Dermis blood vessel endothelial cell (primary cell): Measurements from ENCODE around the gene KCNA1. TPM values are rescaled to one million over a fixed set of nuclear protein-coding genes. Genes with fewer than 3 reads are reported as not detected.

Experiments used
- DNase-seq: peaks from one replicate; pipeline ENCODE4 v3.0.0; 2010
- total RNA-seq: library from RNA; depleted of rRNA; stranded (reverse); fragments of >200 nt; gene quantifications from 2 replicates; pipeline ENCODE4 v1.2.3, GENCODE V29; 2014

Gene KCNA1
- total RNA-seq, 1 donor from 2014 or later = under 0.01 TPM

DNA sequence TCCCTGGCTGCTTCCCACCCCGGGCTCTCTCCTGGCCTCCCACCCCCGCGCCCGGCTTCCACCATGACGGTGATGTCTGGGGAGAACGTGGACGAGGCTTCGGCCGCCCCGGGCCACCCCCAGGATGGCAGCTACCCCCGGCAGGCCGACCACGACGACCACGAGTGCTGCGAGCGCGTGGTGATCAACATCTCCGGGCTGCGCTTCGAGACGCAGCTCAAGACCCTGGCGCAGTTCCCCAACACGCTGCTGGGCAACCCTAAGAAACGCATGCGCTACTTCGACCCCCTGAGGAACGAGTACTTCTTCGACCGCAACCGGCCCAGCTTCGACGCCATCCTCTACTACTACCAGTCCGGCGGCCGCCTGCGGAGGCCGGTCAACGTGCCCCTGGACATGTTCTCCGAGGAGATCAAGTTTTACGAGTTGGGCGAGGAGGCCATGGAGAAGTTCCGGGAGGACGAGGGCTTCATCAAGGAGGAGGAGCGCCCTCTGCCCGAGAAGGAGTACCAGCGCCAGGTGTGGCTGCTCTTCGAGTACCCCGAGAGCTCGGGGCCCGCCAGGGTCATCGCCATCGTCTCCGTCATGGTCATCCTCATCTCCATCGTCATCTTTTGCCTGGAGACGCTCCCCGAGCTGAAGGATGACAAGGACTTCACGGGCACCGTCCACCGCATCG, 1.8 kb downstream of the KCNA1 start:
- DNase-seq = no peak

DNA sequence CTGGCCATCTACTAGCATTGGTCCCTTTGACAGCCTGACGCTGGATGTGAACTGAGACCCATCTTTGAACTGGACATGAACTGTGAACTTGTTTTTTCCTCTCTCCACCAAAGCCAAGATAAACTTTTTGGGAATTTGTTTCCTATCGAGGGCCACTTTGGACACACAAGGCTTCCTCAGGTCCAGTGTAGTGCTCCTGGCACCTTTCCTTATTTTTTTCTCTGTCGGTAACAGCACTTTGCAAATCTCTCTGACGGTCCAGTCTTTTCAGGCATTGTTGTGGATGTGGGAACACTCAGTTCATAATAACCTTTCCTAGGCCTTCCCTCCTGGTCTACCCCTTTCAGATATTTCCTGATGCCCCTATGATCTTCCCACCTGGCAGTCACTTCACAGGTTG, 5.0 kb downstream of the KCNA1 start:
- DNase-seq = no peak

DNA sequence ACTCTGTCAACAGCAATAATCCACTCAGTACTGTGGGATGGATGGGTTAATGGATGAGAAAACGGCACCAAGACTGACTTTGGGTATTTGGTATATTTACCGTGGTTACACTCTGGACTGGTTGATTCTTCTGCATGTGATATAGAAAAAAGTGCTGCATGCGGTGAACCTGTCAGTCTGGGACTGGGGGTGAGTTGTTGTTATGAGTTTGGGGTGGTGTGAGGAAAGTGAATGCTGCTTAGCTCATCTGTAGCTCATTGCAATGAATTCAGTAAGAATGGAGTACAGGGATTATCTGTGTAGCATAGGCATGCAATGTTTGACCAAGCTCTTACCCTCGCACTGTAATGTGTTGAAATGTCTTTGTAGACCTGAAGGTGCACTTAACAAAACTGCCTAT, 6.0 kb downstream of the KCNA1 start:
- DNase-seq = no peak

DNA sequence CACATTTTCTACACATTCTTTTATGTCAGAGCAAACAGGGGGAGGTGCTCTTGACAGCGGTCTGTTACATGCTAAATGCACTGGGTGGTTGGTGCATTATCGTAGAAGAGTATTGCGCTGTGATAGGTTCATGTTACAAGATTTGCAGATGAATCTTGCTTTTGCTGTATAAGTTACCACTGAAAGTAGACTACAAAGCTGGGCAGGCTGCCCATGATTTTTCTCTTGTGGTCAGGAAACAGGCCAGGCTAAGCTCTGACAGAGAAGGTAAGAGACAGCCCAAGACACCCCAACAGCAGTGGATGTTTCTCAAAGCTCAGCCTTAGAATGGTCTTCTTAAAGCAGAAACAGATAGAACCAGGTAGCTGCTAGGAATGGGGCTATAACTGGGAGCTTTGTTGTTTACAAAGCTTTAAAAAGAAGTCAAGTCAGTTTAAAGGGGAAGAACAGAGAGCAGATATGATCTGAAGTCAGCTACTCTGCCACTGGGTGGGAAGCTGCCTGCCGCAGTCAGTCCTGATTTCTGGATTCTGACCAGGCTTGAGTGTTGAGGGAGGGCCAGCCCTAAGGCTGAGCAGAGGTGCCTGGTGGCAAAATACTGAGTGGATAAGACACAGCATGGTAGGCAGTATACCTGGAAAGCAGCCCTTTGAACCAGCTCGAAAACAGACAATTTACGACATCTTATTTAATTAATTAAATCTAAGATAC, 9.4 kb downstream of the KCNA1 start:
- no peak for DNase-seq

DNA sequence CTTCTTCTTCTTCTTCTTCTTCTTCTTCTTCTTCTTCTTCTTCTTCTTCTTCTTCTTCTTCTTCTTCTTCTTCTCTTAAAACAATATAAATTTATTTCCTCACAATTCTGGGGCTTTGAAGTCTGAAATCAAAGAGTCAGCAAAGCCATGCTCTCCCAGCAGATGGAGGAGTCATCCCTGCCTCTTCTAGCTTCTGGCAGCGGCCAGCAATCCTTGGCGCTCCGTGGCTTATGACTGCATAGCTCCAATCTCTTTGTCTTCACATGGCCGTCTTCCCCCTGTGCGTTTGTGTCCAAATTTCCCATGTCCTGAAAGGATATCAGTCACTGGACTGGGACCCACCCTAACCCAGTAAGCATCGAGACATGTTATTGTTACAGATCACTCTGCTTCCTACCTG, 22.9 kb downstream of the KCNA1 start:
- no peak for DNase-seq

DNA sequence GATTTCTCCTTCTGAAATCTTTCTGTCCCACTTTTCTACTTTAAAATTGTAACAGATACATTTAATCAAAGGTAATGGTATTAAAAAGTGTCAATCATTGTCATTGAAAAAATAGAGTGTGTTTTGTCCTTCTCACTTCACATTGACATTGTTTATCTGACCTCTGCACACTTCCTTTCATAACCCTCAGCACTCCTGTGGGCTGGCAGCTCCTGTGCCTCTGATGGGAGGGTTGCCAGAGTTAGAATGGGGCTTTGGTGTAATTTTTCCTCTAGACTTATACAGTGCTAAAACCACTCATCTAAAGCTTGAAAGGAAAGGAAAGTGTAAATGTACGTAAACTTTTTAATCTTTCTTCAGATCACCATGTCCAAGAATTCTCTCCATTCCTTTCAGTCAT, 23.7 kb downstream of the KCNA1 start:
- DNase-seq = no peak

DNA sequence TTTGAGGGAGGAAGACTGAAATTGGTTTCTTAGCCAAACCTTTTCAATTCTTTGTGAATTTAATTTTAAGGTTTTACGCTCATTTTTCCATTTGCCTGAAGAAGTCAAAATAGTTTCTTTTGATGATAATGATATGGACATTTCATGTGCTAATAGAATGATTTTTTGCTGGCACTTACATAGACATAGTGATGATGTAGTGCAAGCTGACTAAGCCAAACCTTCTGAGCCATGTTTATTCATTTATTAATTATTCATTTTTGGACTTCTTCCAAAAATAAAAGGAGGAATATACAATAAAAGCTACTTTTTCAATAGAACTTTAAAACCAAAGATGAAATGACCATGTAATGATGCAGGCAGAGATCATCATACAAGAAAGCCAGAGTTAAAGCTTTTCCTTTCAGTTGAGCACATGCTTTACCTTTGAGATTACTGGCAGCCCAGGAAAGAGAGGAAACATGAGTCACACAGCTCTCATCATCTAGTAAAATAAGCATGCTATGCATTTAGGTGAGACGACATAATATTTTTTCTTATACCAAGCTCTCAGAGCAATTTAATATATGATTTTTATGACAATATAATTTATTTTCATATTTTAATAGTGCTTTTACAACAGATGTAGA, 24.8 kb downstream of the KCNA1 start:
- peak; percentile 11 for DNase-seq

DNA sequence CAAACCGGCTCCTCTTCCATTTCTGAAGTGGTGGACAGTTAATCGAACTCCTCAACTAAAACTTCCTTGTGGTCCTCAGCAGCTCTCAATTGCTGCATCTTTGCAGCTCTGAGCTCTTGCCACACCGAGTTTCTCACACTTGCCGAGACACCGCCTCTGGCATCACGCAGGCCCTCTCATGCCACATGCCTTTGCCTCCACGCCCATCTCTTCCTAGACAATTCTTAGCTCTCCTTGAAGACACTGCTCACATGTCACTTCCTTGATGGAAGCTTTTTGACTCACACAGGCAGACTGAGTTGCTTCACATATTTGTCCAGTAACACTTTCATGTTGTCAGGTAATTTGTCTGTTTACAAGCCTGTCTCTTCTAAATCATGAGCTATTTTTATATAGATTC, 29.2 kb downstream of the KCNA1 start:
- no peak for DNase-seq

DNA sequence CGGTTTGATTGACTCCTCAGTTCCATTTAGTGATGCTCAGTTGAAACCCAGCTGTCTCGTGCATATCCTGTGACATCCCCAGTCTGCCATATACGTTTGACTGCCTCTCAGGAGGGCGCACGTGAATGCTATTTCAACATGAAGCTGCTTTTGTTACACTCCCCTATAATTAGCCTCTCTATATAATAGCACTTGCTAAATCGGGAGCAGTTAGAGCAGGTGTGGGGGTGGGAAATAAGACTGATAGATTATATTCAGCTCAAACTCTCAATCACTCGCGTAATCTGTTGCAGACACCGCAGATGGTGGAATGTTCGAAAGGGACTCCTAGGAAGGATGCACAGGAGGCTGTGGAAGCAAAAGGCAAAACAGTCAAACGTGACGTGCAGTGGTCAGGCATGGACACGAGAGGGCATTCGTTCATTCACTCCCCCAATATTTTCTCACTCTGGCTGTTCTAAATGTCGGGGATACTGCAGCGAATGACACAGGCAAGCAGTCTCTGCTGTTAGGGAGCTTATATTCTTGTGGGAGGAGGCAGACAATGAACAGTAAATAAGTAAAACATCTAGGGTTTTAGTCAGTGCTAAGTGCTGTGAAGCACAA, 29.8 kb downstream of the KCNA1 start:
- DNase-seq = no peak

DNA sequence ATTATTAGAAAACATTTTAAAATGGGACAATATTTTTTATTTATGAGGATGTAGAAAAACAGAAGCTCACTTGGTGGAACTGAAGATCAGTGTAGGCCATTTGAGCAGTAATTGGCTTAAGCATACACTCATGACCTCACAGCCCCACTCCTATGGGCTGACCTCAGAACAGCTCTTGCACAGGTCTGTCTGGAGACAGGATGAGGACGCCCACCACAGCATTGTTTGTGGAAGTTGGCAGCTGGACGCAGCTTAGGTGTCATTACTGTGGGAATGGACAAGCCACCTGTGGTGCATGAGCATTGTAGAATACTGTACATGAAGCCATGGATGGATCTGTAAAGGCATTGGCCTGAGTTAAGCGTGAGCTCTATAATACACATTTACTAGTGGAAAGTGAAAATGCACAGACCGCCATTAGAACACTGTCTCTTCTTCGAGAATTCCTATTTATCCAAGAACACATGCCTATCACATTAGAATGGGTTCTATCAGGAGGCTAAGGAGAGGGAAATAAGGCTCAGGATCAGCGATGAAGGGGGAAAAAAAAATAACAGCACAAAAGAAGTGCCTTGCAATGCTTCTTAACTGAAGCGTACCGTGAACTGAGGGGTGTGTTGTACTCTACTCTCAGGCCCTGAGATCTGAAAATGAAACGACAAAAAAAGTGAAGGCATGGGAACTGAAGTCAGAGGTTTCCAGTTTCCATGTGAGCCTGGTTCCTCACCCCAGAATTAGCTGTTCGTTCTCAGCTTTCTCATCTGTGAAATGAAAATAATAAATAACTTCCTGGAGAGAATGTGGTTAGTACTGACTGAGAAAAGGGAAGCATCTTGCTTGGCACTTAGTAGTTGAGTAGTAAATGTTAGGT, 33.6 kb downstream of the KCNA1 start:
- DNase-seq = no peak

DNA sequence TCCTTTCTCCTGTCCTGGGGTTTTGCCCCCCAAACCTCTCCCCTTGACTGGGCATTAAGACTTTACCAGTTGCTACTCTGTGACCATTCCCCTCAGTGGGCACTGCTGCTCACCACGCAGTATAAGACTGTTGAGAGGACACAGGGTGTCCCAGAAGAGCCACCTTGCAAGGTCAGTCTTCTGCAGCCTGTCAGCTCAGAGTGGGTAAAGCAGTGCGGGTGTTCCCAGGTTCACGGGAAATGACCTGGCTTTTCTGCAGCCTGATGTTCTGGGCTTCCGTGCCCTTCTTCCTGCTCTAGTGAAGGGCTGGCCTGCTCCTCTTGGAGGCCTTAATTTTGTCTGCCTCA, 34.2 kb downstream of the KCNA1 start:
- no peak for DNase-seq

DNA sequence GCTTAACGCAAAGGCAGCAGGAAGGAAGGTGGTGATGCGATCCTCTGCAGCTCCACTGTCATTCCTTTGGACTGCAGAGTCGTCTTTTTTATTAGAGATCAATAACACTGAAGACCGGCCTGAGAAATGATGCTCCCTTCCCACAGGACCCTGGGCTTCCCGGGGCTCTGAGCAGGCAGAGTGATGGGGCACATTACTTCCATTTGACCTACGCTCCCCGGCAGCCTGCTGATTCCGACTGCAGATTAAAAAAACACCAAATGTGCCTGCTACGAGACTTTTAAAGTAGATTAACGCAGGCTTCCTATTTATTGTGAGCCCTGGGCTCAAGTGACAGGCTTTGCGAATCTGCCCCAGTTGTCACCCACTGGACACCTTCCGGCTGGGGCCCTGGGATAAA, 37.5 kb downstream of the KCNA1 start:
- DNase-seq = no peak

DNA sequence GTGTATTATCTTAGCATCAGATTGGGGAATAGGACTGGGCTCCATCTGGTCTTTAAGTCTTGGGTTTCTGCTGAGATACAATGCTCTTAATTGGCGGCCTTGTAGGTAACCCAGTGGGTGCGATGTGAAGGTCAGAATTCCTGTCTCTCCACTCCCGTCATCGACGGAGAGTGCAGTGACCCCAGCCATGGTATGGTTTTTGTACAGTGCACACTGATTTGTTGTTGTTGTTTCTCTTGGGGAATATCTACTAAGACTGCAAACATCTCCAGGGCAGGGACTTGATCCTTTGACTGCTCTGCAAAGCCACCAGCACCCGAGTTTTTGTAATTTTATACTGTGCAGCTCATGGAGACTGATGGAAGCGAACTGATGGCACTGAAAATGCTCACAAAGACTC, 41.4 kb downstream of the KCNA1 start:
- no peak for DNase-seq

DNA sequence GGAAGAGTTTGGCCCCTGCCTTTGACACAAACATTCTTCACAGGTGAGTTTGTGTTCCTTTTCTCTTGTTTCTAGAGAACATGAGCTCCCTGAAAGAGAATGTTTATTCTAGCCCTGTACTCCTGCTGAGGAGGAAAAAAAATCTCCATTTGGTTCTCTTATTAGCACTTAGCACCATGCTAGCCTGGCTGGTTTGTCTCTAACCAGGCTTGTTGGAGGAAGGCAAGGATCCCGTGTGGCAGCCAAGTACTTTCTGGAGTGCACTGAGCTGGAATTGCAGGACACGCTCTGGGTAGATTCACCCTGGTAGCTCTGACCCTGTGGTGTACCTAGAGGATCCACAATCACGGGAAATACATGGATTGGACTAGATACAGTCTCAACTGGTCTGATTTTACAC, 41.9 kb downstream of the KCNA1 start:
- DNase-seq = no peak

DNA sequence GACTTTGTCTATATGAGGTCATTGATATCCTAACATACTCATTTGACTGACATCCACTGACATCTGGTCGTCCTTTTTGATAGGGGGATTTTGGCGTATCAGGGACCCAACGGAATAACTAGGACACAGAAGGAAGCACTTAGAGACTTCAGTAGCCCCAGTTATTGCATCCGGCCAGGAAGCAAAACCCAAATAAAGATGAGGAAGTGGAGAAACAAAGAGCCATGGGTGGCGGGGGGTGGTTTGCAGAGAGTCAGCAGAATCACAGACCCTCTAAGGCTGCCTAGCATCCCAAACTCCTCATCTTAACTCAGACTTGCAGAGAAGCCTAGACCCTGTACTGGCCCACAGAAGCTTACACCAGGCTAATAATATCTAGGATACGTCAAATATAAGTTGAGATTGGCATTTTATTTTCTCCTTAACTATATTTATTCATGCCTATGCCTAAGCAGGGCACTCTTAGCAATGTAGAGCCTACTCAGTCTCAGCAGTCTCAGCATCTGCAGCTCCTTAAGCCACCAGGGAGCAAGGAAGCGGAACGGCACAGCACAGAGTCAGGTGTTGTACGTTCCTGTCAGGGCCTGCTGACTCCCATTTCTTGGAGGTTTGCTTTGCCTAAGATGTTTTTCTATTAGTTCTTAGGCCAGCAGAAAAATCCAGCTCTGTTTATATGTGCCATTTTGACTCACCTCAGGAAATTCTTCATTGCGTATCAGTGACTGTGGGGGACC, 45.1 kb downstream of the KCNA1 start:
- DNase-seq = no peak

DNA sequence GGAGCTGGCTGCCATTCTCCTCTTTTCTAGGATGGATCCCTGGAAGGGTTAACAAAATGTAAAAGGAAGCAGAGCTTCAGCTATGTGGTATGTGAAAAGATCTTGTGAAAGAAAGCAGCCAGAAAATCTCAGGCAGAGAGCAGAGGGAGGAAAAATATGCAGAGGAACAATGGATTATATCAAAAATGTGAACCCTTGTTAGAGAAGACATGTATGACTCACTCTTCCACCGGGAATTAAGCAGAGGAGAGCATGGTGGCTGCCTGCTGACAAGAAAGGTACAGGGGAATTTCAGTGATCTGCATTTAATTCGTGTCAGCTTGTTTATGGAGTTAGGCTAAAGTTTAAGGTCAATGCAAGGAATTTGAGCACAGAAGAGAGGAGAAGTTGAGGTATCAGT, 46.3 kb downstream of the KCNA1 start:
- DNase-seq = no peak

DNA sequence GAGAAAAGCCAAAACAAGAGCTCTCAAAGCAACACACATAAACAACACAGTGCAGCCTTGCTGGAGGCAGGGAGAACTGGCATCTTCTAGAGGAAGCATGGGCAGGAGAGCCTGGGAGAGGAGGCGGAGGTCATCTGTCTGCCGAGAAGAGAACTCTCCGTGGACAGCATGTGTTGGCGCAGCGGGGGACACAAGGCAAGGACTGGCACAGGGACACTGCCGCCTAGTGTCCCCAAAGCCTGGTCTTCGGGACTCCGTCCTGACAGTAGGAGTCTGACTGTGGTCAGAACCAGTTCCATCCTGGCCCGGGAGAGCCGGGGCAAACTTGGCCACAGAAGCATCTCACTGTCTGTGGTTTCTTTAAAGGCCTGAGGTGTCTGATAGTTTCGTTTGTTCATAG, 47.3 kb downstream of the KCNA1 start:
- no peak for DNase-seq

DNA sequence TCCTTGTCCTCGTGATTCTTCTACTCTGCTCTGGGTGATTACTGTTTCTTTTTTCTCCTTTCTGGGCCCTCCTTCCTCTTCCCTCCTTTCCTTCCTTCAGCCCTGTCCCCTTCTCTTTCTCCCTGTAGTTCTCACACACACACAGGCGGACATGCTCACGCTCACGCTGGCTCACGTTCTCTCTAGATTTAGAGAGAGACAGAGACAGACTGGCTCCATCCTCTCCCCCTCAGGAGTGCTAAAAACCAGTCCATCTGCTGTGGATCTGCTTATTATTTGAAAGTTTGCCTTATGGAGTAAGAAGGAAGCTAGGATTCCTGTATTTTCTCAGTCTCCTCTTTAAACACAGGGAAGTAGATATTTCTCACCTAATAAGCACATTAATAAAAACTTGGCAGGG, 48.1 kb downstream of the KCNA1 start:
- DNase-seq = no peak

DNA sequence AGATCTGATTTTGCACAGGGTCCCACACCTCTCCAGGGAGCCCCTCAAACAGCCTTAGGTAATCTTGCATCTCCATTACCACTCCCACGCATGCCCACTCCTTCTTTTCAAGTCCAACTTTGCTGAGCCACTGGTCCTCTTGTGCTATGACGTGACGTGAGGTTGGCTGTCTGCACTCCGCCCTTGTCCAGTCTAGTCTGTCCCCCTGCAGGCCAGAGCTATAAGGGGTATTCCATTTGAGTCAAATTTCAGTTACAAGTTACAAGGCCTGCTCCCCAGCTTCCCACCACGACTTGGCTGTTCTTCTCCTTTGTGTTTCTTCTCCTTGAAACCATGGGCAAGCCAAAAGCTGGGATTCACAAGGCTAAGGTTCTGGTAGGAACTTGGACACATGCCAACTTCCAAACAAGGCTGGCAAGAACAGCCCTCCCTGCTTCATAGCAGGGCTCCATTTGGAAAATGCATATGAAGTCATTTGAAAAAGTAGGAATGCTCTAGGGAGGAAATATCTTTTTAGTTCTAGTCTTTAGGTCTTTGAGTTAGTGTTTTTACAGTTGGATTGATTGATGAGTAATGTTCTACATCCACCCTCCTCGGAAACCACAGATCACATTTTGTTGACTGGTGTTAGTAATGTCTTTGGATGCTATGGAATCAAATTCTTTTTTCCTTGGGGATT, 49.1 kb downstream of the KCNA1 start:
- DNase-seq = no peak

DNA sequence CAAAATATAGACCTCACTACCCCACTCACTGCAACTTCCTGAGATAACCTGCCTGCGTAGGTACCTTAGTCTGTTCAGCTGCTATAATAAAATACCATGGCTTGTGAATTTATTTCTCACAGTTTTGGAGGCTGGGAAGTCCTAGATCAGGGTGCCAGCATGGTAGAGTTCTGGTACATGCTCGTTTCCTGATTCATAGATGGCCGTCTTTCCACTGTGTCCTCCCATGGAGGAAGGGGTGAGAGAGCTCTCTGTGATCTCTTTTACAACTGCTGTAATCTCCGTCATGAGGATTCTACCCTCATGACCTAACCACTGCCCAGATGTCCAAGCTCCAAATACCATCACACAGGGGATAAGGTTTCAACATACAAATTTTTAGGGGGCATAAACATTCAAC, 49.7 kb downstream of the KCNA1 start:
- no peak for DNase-seq

DNA sequence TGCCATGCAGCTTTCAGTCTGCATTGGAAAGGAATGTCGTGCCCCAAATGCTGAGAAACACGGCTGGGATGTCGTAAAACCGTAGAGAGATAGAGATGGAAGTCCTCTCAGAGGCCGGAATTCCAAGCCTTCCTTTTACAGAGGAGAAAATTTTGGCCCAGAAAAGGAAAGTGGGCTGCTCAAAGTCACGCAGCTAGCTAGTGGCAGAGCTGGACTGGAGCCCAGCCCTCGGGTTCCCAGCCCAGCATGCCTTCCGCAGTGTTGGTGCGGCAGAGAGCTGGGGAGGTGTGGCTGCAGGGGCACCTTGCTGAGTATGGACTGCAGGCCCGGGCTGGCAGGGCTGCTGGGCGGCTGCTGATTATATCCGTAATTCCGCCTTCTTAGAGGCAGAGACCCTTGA, 50.3 kb downstream of the KCNA1 start:
- DNase-seq = no peak

DNA sequence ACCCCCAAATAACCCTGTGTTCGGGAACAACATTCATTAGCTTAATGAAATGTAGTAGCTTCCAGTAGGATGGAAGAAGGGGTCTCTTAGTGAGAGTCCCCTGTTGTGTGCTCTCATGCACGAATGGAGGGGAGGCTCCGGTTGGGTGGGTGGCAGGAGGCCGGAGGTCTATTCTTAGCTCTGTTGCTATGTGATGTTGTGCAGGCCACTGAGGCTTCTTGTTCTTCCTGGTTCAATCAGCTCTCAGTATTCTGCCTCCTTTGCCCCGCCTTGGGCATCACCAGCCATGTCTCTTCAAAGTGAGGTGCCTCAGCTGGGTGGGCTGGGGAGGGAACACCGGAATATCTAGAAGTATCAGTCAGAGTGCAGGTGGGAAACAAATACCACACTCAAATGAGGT, 50.8 kb downstream of the KCNA1 start:
- DNase-seq = no peak
